A673 (cell line): ENCODE data around the gene RAPGEF2. TPM values are rescaled to one million over a fixed set of nuclear protein-coding genes. Genes with fewer than 3 reads are reported as not detected.

Experiments used
- BruUV-seq: library from RNA; stranded (reverse); fragments of 400-500 nt; replicated peaks from 2 replicates; lab custom pipeline; 2021; lab: Mats Ljungman, UMichigan
- CTCF ChIA-PET: fragments of 300-600 bp; sonication (Branson Sonifier 250); formaldehyde crosslinking; loops from one replicate; lab custom pipeline; 2022; ENCODE audit warnings: antibody characterized with exemption; lab: Charles Lee
- POLR2A ChIA-PET: fragments of 300-600 bp; sonication (Branson Sonifier 250); formaldehyde crosslinking; loops from one replicate; lab custom pipeline; 2022; ENCODE audit warnings: antibody characterized with exemption; ENCODE audit not compliant: low non-redundant PET; lab: Charles Lee
- DNase-seq: peaks from one replicate; pipeline ENCODE4 v3.0.0-alpha.2; 2015; ENCODE audit warnings: low spot score
- H3K27ac ChIP-seq: fragments of 200-600 bp; sonication (generic); 2 replicates; pipeline ENCODE4 v1.5.1; 2016; ENCODE audit warnings: mixed run types, low read depth, mild to moderate bottlenecking, mixed read lengths, antibody characterized with exemption, low read length; ENCODE audit not compliant: poor library complexity, severe bottlenecking
- H3K27me3 ChIP-seq: fragments of 200-600 bp; sonication (generic); replicated peaks from 2 replicates; pipeline ENCODE4 v1.6.1; 2017; ENCODE audit warnings: mixed run types, low read depth, mild to moderate bottlenecking, mixed read lengths, antibody characterized with exemption, low read length; ENCODE audit not compliant: insufficient read depth, poor library complexity
- H3K36me3 ChIP-seq: fragments of 200-600 bp; sonication (generic); 2 replicates; pipeline ENCODE4 v1.6.1; 2016; ENCODE audit warnings: mixed run types, mild to moderate bottlenecking, mixed read lengths, antibody characterized with exemption, low read length; ENCODE audit not compliant: insufficient read depth, poor library complexity, severe bottlenecking
- H3K4me1 ChIP-seq: fragments of 200-600 bp; sonication (generic); 2 replicates; pipeline ENCODE4 v1.6.1; 2017; ENCODE audit warnings: mixed run types, mild to moderate bottlenecking, mixed read lengths, antibody characterized with exemption, low read length; ENCODE audit not compliant: insufficient read depth, poor library complexity, severe bottlenecking
- H3K4me3 ChIP-seq: fragments of 200-600 bp; sonication (generic); 2 replicates; pipeline ENCODE4 v1.5.1; 2016; ENCODE audit warnings: low read depth, mixed run types, mild to moderate bottlenecking, mixed read lengths, low read length; ENCODE audit not compliant: poor library complexity, severe bottlenecking
- H3K9me3 ChIP-seq: fragments of 200-600 bp; sonication (generic); 2 replicates; pipeline ENCODE4 v1.6.1; 2016; ENCODE audit warnings: mixed run types, low read depth, mild to moderate bottlenecking, mixed read lengths, antibody characterized with exemption, low read length; ENCODE audit not compliant: poor library complexity, severe bottlenecking
- CTCF ChIP-seq: fragments of 300-800, 200-600 bp; sonication (generic); conservative IDR thresholded peaks from 2 replicates; pipeline ENCODE4 v1.5.1; 2017; ENCODE audit warnings: low read depth, mild to moderate bottlenecking, antibody characterized with exemption, low read length, moderate library complexity, mixed read lengths
- EZH2 ChIP-seq: fragments of 200-600 bp; sonication (generic); IDR thresholded peaks from 2 replicates; pipeline ENCODE4 v1.6.1; 2017; ENCODE audit warnings: borderline replicate concordance, low read depth, mild to moderate bottlenecking, mixed read lengths, antibody characterized with exemption, low read length; ENCODE audit not compliant: poor library complexity, severe bottlenecking
- intact Hi-C: fragments of 100-400 bp; cut with micrococcal nuclease; formaldehyde crosslinking; loops from one replicate; pipeline ENCODE4 v1.10.0; 2022; ENCODE audit not compliant: unreplicated experiment
- total RNA-seq: library from RNA; stranded (reverse); gene quantifications from 2 replicates; pipeline ENCODE4 v1.2.3, GENCODE V29; 2021

The RAPGEF2 gene
- total RNA-seq, 1 experiment from 2014 or later: 31.9 TPM

GRCh38 chr4:159142681-159143384, 40.0 kb downstream of the RAPGEF2 start:
- Histone ChIP-seq H3K4me1 (no peaks in the 10 kb centered on the region), H3K9me3 (no peaks in the 10 kb centered on the region), H3K27me3 (no peaks in the 10 kb centered on the region), H3K36me3 (no peaks in the 10 kb centered on the region), H3K4me3 (no peak overlapping the region), H3K27ac (no peak overlapping the region)
- CTCF ChIA-PET: no interaction called here
- POLR2A ChIA-PET: no interaction called here
- TF ChIP-seq CTCF (no peak), EZH2 (no peak)
- DNase-seq: no peak
- intact Hi-C loops: no loop called here
- no TSS peak for BruUV-seq

GRCh38 chr4:159143687-159144086, 40.8 kb downstream of the RAPGEF2 start:
- no peak overlapping the region for H3K4me3 ChIP-seq
- ChIA-PET POLR2A (no interaction called here), CTCF (no interaction called here)
- BruUV-seq: no TSS peak
- no peaks in the 10 kb centered on the region for H3K9me3 ChIP-seq
- no peak for DNase-seq
- no peaks in the 10 kb centered on the region for H3K27me3 ChIP-seq
- no peak overlapping the region for H3K27ac ChIP-seq
- H3K36me3 ChIP-seq: no peaks in the 10 kb centered on the region
- no peaks in the 10 kb centered on the region for H3K4me1 ChIP-seq
- TF ChIP-seq EZH2: no peak
- no peak for TF ChIP-seq CTCF
- intact Hi-C loops: no loop called here

- H3K36me3 ChIP-seq: no peaks in the 10 kb centered on the region
- no peaks in the 10 kb centered on the region for H3K27me3 ChIP-seq
- POLR2A ChIA-PET: no interaction called here
- no peak overlapping the region for H3K4me3 ChIP-seq
- intact Hi-C loops: no loop called here
- TF ChIP-seq CTCF (no peak), EZH2 (no peak)
- CTCF ChIA-PET: interaction anchor here (0.5 kb wide), 1 partner anchor 387 kb away, joined by 4 read pairs; no protein-coding TSS in a partner anchor
- H3K4me1 ChIP-seq: no peaks in the 10 kb centered on the region
- H3K27ac ChIP-seq: no peak overlapping the region
- BruUV-seq: no TSS peak
- no peaks in the 10 kb centered on the region for H3K9me3 ChIP-seq
- DNase-seq: no peak
Measured at GRCh38 chr4:159144112-159144694, 41.3 kb downstream of the RAPGEF2 start.
